H1 (cell line): Measurements from ENCODE around the gene TPM1. TPM values are rescaled to one million over a fixed set of nuclear protein-coding genes. Genes with fewer than 3 reads are reported as not detected.

Experiments used
- EZH2 ChIP-seq: fragments of 200-600 bp; sonication (generic); IDR thresholded peaks from 2 replicates; pipeline ENCODE4 v1.7.1; 2012; ENCODE audit warnings: low read depth, mild to moderate bottlenecking, moderate library complexity, low read length, inconsistent platforms; ENCODE audit not compliant: severe bottlenecking
- polyA plus RNA-seq, 7 experiments: library from polyadenylated mRNA; depleted of rRNA in 3 of 7; stranded (reverse) in 5 of 7; unstranded in 2 of 7; fragments of >200 nt in 5 of 7; fragments of 200-250 nt in 2 of 7; gene quantifications; 1 replicate in 5 of 7; 2 replicates in 1 of 7; 4 replicates in 1 of 7; pipeline versions ENCODE4 v1.2.1 to v1.2.3, GENCODE V29; 2011 to 2013; ENCODE audit warnings: missing spikeins in 2 of 7, mixed read lengths in 2 of 7
- total RNA-seq: library from RNA; stranded (reverse); fragmentation: NEBNext Ultra II Directional; extraction: Animal tissue kit (Norgen Biotek cat#: 25700); gene quantifications from 2 replicates; pipeline ENCODE4 v1.2.1, GENCODE V29; 2021
- TF ChIP-seq, protein P1 (sequence below): fragments of 300-600 bp; sonication (generic); IDR thresholded peaks from 2 replicates; pipeline ENCODE4 v1.7.1; 2012; ENCODE audit warnings: low read length, moderate library complexity, mild to moderate bottlenecking, inconsistent platforms; ENCODE audit not compliant: insufficient replicate concordance

TPM1 gene
- total and polyA plus RNA-seq, 2 of the 8 experiments (the other 6 are each of a cell fraction or from before 2014, with no cell fraction given): 258 to 579 TPM

DNA sequence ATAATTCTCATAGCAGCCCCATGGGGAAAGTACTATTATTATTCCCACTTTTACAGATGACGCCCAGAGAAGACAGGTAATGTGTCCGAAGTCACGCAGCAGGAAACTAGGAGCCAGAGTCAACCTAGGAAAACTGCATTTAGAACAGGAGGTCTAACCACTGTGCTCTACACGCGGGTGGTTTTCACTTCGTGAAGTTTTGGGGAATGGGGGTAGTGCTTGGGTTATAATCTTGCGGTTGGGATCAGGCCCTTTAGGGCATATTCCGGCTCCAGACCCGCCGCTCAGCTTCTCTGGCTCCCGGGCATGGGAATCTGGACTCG, 5.2 kb downstream of the TPM1 start (continued):
- TF ChIP-seq, protein P1, sequence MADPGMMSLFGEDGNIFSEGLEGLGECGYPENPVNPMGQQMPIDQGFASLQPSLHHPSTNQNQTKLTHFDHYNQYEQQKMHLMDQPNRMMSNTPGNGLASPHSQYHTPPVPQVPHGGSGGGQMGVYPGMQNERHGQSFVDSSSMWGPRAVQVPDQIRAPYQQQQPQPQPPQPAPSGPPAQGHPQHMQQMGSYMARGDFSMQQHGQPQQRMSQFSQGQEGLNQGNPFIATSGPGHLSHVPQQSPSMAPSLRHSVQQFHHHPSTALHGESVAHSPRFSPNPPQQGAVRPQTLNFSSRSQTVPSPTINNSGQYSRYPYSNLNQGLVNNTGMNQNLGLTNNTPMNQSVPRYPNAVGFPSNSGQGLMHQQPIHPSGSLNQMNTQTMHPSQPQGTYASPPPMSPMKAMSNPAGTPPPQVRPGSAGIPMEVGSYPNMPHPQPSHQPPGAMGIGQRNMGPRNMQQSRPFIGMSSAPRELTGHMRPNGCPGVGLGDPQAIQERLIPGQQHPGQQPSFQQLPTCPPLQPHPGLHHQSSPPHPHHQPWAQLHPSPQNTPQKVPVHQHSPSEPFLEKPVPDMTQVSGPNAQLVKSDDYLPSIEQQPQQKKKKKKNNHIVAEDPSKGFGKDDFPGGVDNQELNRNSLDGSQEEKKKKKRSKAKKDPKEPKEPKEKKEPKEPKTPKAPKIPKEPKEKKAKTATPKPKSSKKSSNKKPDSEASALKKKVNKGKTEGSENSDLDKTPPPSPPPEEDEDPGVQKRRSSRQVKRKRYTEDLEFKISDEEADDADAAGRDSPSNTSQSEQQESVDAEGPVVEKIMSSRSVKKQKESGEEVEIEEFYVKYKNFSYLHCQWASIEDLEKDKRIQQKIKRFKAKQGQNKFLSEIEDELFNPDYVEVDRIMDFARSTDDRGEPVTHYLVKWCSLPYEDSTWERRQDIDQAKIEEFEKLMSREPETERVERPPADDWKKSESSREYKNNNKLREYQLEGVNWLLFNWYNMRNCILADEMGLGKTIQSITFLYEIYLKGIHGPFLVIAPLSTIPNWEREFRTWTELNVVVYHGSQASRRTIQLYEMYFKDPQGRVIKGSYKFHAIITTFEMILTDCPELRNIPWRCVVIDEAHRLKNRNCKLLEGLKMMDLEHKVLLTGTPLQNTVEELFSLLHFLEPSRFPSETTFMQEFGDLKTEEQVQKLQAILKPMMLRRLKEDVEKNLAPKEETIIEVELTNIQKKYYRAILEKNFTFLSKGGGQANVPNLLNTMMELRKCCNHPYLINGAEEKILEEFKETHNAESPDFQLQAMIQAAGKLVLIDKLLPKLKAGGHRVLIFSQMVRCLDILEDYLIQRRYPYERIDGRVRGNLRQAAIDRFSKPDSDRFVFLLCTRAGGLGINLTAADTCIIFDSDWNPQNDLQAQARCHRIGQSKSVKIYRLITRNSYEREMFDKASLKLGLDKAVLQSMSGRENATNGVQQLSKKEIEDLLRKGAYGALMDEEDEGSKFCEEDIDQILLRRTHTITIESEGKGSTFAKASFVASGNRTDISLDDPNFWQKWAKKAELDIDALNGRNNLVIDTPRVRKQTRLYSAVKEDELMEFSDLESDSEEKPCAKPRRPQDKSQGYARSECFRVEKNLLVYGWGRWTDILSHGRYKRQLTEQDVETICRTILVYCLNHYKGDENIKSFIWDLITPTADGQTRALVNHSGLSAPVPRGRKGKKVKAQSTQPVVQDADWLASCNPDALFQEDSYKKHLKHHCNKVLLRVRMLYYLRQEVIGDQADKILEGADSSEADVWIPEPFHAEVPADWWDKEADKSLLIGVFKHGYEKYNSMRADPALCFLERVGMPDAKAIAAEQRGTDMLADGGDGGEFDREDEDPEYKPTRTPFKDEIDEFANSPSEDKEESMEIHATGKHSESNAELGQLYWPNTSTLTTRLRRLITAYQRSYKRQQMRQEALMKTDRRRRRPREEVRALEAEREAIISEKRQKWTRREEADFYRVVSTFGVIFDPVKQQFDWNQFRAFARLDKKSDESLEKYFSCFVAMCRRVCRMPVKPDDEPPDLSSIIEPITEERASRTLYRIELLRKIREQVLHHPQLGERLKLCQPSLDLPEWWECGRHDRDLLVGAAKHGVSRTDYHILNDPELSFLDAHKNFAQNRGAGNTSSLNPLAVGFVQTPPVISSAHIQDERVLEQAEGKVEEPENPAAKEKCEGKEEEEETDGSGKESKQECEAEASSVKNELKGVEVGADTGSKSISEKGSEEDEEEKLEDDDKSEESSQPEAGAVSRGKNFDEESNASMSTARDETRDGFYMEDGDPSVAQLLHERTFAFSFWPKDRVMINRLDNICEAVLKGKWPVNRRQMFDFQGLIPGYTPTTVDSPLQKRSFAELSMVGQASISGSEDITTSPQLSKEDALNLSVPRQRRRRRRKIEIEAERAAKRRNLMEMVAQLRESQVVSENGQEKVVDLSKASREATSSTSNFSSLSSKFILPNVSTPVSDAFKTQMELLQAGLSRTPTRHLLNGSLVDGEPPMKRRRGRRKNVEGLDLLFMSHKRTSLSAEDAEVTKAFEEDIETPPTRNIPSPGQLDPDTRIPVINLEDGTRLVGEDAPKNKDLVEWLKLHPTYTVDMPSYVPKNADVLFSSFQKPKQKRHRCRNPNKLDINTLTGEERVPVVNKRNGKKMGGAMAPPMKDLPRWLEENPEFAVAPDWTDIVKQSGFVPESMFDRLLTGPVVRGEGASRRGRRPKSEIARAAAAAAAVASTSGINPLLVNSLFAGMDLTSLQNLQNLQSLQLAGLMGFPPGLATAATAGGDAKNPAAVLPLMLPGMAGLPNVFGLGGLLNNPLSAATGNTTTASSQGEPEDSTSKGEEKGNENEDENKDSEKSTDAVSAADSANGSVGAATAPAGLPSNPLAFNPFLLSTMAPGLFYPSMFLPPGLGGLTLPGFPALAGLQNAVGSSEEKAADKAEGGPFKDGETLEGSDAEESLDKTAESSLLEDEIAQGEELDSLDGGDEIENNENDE: no peak
- no peak for TF ChIP-seq EZH2
